Osteoblast (primary cell): ENCODE measurements around the gene RANBP3. TPM values are rescaled to one million over a fixed set of nuclear protein-coding genes. Genes with fewer than 3 reads are reported as not detected.

Experiments used
- DNase-seq: peaks from one replicate; pipeline ENCODE4 v3.0.0; 2011; ENCODE audit warnings: low spot score, mixed read lengths; ENCODE audit not compliant: insufficient read length; ENCODE audit errors: missing footprints
- H2AFZ ChIP-seq: 2 replicates; pipeline ENCODE4 v1.6.0; 2011; ENCODE audit warnings: mild to moderate bottlenecking, low read length
- H3K27ac ChIP-seq: 2 replicates; pipeline ENCODE4 v1.5.1; 2011; ENCODE audit warnings: mild to moderate bottlenecking, low read depth, low read length, moderate library complexity
- H3K27me3 ChIP-seq: 2 replicates; pipeline ENCODE4 v1.6.0; 2012; ENCODE audit warnings: mild to moderate bottlenecking, control low read depth, inconsistent platforms, low read length, moderate library complexity; ENCODE audit not compliant: insufficient read depth
- H3K36me3 ChIP-seq: 2 replicates; pipeline ENCODE4 v1.5.1; 2011; ENCODE audit warnings: mild to moderate bottlenecking, low read length, control low read depth, moderate library complexity; ENCODE audit not compliant: insufficient read depth
- H3K4me1 ChIP-seq: 2 replicates; pipeline ENCODE4 v1.5.1; 2011; ENCODE audit warnings: mild to moderate bottlenecking, low read length, control low read depth, moderate library complexity; ENCODE audit not compliant: insufficient read depth
- H3K4me2 ChIP-seq: 2 replicates; pipeline ENCODE4 v1.6.0; 2011; ENCODE audit warnings: mild to moderate bottlenecking, low read length; ENCODE audit not compliant: insufficient read depth
- H3K4me3 ChIP-seq: fragments of 200-600 bp; sonication (generic); 3 replicates; pipeline ENCODE4 v1.5.1; 2012; ENCODE audit warnings: mild to moderate bottlenecking, low read length, inconsistent platforms; ENCODE audit not compliant: insufficient read depth
- H3K79me2 ChIP-seq: 2 replicates; pipeline ENCODE4 v1.6.0; 2012; ENCODE audit warnings: mild to moderate bottlenecking, low read length, control low read depth, inconsistent platforms; ENCODE audit not compliant: insufficient read depth
- H3K9me3 ChIP-seq: 2 replicates; pipeline ENCODE4 v1.5.1; 2011; ENCODE audit warnings: low read depth, low read length, control low read depth
- H4K20me1 ChIP-seq: 2 replicates; pipeline ENCODE4 v1.6.0; 2012; ENCODE audit warnings: mild to moderate bottlenecking, low read length, control low read depth; ENCODE audit not compliant: insufficient read depth
- total RNA-seq: library from RNA; depleted of rRNA; stranded (reverse); fragments of >200 nt; gene quantifications from 2 replicates; pipeline ENCODE4 v1.2.3, GENCODE V29; 2012
- TF ChIP-seq, protein P1 (sequence below): IDR thresholded peaks from 2 replicates; pipeline ENCODE4 v1.5.1; 2011; ENCODE audit warnings: mild to moderate bottlenecking, low read depth, low read length, moderate library complexity; ENCODE audit errors: extremely low read depth

The RANBP3 gene
- total RNA-seq, 1 donor, result 40.5 TPM

DNA sequence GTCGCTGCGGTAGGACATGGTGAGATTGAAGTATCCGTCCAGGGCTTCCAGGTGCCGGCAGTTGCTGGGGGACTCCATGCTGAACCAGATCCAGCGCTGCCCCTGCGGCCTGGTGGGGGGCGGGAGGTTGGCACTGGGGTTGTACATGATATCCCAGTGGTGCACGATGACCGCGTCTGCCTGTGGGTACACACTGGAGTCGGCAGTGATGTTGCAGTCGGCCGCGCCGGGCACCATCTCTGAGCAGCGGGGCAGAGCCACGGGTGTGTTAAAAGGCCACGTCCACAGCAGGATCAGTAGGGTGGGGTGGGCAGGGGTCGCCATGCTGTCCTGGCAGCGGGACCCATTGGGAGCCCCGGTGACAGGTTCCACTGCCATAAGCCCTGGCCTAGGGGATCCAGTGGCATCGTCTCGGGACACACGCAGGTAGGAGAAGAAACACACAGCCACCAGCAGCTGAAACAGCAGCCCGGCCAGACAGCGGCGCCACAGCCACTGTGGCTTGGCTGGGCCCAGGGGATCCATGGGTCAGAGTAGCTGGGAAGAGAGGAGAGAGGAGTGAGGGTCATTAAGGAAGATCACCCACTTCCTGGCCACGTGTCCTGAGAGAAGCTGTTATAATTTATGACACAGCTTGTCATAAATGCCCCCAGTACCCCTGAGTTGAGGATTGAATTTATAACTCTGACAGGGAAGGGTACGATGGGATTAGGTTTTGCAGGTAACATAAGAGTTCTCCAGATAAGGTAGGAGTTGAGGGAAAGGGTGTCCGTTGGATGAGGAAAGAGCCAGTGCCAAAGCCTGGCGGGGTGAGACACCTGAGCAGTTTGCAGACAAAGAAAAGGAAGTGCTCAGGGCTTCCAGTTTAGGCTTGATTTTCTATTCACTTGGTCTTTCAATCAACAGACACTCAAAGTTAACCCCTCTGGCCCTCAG is 110.5 kb downstream of the RANBP3 start:
- Histone ChIP-seq H3K27me3 (peaks cover 3% of the 10 kb centered on the region), H3K79me2 (no peaks in the 10 kb centered on the region), H2AFZ (no peak overlapping the region), H4K20me1 (no peaks in the 10 kb centered on the region), H3K4me3 (no peak overlapping the region), H3K9me3 (no peaks in the 10 kb centered on the region), H3K4me2 (no peak overlapping the region), H3K27ac (no peak overlapping the region), H3K36me3 (no peaks in the 10 kb centered on the region), H3K4me1 (no peaks in the 10 kb centered on the region)
- TF ChIP-seq, protein P1, sequence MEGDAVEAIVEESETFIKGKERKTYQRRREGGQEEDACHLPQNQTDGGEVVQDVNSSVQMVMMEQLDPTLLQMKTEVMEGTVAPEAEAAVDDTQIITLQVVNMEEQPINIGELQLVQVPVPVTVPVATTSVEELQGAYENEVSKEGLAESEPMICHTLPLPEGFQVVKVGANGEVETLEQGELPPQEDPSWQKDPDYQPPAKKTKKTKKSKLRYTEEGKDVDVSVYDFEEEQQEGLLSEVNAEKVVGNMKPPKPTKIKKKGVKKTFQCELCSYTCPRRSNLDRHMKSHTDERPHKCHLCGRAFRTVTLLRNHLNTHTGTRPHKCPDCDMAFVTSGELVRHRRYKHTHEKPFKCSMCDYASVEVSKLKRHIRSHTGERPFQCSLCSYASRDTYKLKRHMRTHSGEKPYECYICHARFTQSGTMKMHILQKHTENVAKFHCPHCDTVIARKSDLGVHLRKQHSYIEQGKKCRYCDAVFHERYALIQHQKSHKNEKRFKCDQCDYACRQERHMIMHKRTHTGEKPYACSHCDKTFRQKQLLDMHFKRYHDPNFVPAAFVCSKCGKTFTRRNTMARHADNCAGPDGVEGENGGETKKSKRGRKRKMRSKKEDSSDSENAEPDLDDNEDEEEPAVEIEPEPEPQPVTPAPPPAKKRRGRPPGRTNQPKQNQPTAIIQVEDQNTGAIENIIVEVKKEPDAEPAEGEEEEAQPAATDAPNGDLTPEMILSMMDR, result no peak
- peak; percentile 39 for DNase-seq

Other genes with a start within 250 kb of the RANBP3 start
- 0.29 and 0.36 TPM in 2 replicates for gene PRR22, start 193.4 kb downstream of the RANBP3 start, total RNA-seq
- gene DUS3L, start 187.0 kb downstream of the RANBP3 start, total RNA-seq, result 21.2 and 30.0 TPM in 2 replicates
- gene NRTN, start 173.1 kb downstream of the RANBP3 start, total RNA-seq, result not detected in 2 replicates
- not detected in 2 replicates for gene FUT6, start 138.4 kb downstream of the RANBP3 start, total RNA-seq
- gene FUT3, start 126.7 kb downstream of the RANBP3 start, total RNA-seq, result not detected in 2 replicates
- not detected in 2 replicates for gene FUT5, start 107.6 kb downstream of the RANBP3 start, total RNA-seq
- 235 and 265 TPM in 2 replicates for gene NDUFA11, start 74.3 kb downstream of the RANBP3 start, total RNA-seq
- gene VMAC, start 73.3 kb downstream of the RANBP3 start, total RNA-seq, result 12.3 and 12.7 TPM in 2 replicates
- 10.6 and 18.1 TPM in 2 replicates for gene CAPS, start 63.9 kb downstream of the RANBP3 start, total RNA-seq
- 3.8 and 6.2 TPM in 2 replicates for gene RFX2, start 132.4 kb upstream of the RANBP3 start, total RNA-seq
- not detected in 2 replicates for gene ACSBG2, start 157.5 kb upstream of the RANBP3 start, total RNA-seq